GM21528 (cell line): ENCODE results near the gene GNS.
A peak's percentile ranks its signal among the peaks of the same experiment; 100 is the strongest.
"Not testable (repeated sequence)": the region's sequence is repeated elsewhere in the genome, so short reads cannot be mapped to it uniquely, and the experiment has no call there.

Experiments
- ATAC-seq: cut with Tn5 transposase; IDR thresholded peaks from one replicate; pipeline ENCODE4 v1.9.1; 2021; ENCODE audit warnings: mild to moderate bottlenecking, moderate library complexity; ENCODE audit not compliant: unreplicated experiment, low FRiP score

The GNS gene

DNA sequence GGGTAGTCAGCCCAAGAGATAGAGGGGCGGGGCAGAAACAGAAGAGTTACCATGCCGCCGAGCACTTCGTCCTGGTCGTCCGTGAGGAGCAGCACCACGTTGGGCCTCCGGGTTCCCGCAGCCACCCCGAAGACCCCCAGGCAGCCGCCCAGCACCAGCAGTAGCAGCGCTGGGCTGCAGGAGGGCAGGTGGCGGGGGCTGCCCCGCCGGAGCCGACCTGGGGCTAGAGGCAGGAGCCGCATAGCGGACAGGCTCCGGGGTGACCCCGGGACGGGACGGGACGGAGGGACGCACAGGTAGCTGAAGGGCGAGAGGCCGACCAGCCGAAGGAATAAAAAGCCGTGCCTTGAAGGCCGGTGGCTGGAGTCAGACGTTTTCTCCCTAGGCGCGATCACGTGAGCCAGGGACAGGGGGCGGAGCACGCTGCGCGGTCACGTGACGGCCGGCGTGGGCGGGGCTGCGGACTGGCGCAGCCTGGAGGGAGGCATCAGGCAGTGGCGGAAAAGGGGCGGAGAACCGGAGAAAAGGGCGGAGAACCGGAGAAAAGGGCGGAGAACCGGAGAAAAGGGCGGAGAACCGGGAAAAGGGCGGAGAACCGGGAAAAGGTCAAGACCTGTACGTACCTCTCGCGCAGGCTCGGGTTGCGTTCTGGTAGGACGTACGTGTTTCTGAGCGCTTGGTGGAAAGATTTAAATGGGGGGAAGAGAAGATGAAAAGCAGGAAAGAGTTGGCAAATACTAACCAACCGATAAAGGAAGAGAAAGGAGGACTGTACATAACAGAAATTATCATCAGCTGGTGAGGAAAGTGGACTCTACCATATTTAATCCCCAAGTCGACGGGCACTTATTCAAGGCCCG lies at the start of gene GNS:
TSS of gene GNS (minus strand) at position 372 of the 860 bp plus-strand sequence. CDS start at position 242, 130 bp downstream.
- peak; percentile 79 for ATAC-seq

DNA sequence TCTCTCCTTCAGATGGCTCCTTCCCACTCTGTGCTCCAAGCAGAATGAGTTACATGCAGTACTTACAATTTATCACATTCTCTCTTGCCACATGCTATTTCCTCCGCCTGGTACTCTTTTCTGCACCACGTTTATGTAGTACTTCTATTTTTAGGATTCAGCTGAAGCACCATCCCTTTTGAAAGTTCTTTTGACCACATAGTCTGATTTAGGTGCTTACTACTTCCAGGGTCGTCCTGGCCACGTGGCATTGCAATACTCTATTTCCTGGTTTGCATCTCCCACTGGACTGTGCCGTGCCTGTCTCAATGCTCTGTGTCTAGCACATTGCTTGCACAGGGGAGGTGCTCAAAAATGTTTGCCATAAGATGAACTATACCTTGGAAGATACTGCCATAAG lies 48.9 kb upstream of the GNS start:
- no peak for ATAC-seq

DNA sequence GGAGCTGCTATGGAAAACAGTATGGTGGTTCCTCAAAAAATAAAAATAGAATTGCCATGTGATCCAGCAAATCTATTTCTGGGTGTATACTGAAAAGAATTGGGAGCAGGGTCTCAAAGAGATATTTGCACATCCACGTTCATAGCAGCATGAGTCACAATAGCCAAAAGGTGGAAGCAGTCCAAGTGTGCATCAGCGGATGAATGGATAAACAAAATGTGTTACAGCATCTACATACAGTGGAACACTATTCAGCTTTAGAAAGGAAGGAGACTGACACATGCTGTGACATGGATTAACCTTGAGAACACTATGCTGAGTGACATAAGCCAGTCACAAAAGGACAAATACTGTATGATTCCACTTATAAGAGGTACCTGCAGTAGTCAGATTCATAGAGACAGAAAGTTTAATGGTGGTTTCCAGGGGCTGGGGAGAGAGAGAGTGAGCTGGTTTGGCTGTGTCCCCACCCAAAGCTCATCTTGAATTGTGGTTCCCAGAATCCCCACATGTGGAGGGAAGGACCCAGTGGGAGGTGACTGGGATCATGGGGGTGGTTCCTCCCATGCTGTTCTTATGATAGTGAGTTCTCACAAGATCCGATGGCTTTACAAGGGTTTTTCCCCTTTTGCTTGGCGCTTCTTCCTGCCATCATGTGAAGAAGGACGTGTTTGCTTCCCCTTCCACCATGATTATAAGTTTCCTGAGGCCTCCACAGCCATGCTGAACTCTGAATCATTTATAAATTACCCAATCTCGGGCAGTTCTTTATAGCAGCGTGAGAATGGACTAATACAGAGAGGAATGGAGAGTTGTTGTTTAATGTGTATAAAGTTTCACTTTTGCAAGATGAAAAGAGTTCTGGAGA lies 47.6 kb upstream of the GNS start:
- ATAC-seq: no peak

DNA sequence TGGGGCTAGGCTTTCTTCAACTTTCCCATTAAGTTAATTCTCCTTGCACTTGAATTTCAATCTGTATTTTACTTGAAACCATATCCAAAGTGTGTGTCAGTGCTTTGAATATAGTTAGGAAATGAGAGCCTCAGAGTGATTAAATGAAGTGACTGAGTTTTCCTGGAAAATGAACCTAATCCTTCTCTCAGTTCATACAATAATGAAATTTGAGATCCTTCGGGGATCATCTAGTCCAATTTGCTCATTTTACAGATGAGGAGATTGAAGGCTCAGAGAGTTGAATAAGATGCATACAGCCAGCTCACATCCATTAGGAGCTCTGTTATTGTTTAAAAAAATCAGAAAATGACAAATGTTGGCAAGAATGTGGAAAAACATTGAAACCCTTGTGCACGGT lies 47.0 kb upstream of the GNS start:
- no peak for ATAC-seq

DNA sequence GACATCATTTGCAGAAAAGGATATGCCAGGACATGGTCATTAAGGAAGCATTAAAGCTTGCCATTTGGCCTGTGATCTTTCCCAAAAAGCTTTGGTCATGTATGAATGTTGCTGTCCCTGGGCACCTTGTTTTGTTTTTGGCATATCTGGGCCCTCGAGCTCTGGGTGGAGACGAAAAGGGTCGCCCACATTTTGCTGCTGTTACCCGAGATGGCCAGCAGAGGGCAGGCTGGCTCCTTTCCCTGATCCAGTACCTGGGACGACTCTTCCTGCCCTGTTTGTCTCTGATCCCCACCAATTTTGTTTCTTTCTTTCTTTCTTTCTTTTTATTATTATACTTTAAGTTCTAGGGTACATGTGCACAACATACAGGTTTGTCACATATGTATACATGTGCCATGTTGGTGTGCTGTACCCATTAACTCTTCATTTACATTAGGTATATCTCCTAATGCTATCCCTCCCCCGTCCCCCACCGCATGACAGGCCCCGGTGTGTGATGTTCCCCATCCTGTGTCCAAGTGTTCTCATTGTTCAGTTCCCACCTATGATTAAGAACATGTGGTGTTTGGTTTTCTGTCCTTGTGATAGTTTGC lies 43.1 kb upstream of the GNS start:
- not testable (repeated sequence) for ATAC-seq

DNA sequence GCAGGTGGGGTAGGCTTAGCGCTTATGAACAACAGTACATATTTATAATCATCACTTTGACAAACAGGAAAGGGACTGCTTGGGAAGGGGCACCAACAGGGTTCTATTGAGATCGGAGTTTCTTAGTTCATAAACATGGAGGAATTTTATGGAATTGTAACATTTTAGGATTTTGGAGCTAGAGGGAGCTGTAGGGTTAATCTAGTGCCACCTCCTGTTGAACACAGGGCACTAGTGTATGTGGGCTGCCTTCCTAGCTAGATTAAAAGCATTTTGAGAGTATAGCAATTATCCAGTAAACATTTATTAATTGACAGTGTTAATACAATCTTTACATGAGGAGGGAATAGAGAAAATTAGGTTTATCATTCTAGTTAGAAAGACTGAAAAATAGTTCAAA lies 42.2 kb upstream of the GNS start:
- ATAC-seq: no peak

DNA sequence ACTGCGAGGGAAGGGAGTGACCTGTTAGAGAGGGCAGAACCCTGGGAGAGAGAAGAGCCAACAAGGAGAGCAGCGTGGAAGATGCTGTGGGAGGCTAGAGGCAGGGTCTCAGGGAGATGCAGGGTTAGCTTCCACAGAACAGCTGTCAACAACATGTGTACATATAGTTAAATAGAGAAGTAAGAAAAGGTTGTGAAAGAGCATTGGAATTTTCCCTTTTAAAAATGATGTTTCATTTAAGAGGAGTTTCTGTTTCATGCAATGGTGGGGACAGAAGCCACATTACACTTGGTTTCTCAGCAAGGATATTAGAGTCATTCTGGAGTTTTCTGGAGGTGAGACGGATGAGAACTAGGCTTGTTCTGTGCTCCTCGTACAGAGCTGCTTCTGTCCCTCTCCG lies 41.4 kb upstream of the GNS start:
- no peak for ATAC-seq

DNA sequence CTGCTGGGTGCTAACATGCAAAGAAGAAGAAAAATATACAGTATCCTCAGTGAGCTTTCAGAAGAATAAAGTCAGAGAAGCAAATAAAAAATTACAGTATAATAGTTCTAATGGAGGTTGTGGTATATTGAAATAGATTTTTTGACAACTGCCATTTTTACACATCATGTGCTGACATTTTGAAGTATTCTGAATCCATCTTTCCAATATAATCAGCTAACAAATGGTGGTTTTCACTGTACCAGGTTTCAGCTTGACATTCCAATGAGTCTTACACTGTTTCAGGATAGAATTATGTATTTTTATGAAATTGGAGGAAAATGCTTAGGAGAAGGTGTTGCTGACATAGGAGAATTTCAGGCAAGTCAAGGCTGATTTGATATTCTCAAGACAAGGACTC lies 39.0 kb upstream of the GNS start:
- ATAC-seq: no peak

DNA sequence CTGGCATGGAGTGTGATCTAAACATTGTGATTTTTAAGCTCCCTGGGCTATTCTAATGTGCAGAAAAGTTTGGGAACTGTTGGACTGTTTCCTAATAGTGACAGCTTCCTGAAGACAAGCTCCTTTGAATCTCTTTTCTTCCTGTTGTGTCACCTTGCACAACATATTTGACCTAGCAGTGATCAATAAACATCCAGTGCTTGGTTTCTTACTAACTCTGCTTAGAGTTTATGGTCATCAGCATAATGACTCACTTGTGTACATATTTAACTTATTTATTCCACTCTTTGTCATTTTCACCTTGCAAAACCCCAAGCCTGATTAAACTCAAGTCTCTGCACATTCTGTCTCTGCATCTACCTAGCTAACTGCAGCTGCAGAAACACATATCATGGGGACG lies 38.0 kb upstream of the GNS start:
- no peak for ATAC-seq

DNA sequence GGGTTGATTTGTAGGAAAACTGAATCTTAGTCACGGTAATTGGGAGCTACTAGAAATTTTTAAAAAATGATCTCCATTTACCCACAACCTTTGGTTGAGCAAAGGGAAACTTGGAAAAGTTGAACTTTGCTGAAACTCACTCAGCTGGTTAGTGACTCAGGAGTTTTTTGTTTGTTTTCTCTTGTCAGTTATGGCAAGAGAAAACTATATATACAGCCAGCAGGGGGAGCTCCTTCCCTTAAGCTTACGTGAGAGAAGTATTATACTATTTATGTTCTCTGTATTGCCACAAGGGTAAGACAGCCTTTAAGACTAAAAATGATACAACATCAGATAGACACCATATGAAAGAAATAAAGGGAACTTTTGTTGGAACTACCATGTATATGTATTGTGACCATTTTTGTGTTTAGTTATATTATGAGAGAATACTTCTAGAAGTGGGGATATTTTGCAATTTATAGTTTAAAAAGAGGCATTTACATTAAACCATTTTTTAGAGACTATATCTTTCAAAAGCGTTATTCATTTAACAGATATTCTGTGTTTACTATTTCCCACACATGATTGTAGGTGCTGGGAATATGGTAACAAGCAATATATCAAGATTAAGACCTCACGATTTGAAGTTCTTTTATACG lies 37.1 kb upstream of the GNS start:
- peak; percentile 67 for ATAC-seq

DNA sequence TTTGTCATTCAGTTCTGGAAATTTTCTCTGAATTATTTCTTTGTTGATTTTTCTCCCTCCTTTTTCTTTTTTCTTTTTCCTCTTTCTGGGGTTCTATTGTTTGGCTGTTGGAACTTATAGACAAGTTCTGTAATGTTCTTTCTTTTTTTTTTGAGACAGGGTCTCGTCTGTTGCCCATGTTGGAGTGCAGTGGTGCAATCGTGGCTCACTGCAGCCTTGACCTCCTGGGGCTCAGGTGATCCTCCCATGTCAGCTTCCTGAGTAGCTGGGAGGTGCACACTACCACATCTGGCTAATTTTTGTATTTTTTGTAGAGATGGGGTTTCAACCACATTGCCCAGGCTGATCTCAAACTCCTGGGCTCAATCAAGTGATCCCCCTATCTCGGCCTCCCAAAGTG lies 35.1 kb upstream of the GNS start:
- ATAC-seq: no peak

DNA sequence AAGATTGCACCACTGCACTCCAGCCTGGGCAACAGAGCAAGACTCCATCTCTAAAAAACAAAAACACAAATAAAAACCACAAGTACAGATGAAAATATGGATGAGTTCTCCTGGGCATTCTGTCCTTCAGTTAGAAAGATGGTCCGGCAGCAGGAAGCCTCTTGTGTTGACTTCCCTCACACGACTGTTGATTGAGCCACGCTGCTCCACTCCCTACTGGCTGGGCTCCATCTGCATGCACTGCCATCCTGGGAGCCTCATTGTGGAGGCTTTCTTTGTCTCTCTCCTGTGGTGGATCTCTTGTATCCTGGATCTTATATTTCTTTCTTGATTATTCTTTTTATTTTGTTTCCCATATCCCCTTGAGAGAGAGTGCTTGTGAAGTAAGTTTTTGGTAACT lies 34.4 kb upstream of the GNS start:
- ATAC-seq: no peak

DNA sequence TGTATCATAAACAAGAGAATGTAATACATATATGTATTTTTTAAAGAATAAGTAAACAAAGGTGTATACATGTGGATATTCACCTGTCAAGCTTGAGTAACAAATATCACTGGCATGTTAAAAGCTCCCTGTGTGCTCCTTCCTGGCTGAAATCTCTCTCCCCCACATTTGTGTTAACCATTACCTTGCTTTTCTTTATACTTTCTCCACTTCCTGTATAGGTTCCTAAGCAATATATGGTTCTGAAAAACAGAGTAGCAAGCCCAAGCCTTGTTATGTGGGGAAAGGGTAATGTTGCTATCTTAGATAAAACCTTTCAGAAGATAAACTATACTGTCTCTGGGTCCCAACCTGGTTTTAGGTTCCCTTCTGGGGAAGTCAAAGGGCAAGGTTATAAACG lies 32.9 kb upstream of the GNS start:
- no peak for ATAC-seq

DNA sequence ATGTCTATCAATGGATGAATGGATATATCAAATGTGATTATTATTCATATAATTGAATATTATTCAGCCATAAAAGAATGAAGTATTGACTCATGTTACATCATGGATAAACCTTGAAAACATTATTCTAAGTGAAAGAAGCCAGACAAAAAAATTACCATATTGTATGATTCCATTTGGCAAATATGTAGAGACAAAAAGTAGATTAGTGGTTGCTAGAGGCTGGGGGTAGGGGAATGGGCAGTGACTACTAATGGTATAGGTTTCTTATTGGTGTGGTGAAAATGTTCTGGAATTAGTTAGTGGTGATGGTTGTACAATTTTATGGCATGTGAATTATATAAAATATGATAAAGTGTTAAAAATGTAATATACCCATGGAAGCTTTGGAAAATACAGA lies 31.8 kb upstream of the GNS start:
- ATAC-seq: no peak

DNA sequence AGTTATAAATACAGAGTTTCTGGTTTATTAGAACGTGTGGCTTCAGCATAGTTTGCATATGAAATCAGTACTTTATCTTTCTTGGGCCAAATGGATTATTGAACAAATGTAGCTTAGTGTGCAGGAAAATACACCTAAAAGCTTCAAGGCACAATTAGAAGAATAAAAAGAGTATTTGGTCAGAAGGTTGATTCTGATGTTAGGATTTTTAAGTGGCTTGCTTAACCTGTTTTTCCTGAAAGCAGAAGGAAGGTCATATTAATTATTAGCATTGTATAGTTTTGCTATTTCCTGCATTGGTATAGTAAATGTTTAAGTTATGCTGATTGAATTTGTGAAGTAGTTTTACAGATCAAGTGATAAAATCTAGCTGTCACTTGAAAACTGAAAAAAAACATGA lies 31.0 kb upstream of the GNS start:
- no peak for ATAC-seq

DNA sequence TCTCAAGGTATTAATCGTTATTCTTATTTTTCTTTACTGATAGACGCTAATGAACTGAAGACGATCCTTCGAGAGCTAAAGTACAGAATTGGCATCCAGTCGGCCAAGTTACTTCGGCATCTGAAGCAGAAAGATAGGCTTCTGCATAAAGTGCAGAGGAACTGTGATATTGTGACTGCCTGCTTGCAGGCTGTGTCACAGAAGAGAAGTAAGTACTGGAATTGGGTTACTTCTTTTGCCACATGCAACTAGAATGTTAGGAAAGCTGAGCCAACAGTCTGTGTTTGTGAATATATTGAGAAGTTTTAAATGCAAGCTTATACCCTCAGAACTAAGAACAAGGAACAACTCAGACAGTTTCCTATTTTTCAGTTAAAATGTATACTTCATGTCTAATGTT lies 26.6 kb upstream of the GNS start:
- no peak for ATAC-seq

DNA sequence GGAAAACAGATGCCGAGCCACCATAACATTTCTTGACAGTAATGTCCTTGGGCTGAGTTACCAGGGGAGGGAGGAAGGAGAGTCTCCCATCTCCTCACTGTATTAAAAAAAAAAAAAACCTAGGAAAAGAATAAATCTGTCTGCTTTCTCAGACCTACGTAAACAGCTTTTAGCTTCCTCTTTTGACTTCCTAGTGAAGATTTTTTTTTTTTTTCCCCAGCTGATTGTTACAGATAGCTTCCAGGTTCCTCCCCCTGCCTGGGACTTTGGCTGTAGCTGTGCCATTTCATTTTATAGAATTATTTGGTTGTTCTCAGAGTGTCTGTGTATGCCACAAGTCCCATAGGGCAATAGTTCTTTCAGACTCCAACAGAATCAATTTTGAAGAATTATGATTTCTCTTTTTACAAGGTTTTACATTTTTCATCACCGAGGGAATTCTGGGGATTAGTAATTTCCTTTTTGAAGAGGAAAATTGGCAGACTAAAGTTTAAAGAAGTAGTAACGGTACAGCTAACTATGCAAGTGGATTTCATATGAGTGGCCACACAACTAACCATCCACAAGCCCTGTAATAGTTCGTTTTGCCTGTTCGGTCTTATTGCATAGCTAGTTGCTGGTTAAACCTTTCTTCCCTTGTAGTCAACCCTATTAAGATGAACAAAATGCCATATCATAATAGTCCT lies 23.1 kb upstream of the GNS start:
- ATAC-seq: no peak

DNA sequence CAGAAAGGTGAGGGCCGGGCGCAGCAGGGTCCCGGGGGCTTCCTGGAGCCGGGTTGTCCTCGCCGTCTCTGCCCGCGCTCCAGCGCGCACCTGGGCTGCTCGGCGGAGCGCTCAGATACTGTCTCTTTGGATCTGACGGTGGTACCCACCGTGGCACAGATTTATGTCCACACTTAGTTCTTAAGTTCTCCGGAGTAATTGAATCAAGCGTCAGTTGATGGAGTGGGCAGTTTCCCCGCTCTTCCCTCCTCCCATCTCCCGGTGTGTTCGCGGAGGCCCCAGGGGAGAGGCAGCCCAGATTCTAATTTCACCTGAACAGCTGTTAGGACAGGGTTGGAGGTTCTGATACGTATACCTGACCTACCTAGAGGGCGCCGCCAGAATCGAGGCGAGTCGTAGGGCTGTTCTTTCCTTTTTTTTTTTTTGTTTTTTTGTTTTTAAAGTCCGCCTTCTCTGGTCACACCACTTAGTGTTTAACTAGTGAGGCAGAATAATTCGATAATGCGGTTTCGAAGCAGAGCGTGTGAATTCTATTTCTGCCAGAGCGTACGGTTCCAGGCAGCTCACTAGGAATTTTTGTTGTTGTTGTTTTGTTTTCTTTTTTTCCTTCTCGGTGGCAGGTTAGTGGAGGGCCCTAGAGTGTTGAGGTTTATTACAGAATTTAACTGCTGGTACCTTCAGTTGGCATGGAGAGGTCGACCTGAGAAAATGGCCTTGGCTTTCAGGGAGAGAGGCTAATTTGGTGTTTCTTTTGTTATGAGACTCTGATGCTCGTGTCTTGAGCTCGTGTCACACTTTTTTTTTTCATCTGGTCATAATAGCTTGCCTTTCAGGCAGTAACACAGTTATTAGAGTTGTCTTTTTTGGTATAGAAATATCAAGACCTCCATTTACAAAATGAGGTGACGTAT lies 22.3 kb upstream of the GNS start:
- no peak for ATAC-seq
